GM18517 (cell line): ENCODE results near the gene DNAJC15.

Source experiments
- ATAC-seq: cut with Tn5 transposase; IDR thresholded peaks from one replicate; pipeline ENCODE4 v1.9.1; 2021; ENCODE audit warnings: mild to moderate bottlenecking, moderate library complexity; ENCODE audit not compliant: unreplicated experiment

Gene DNAJC15

GRCh38 chr13:43003729-43004128 is 19.7 kb upstream of the DNAJC15 start:
- ATAC-seq, result no peak

GRCh38 chr13:43005460-43006236 is 17.7 kb upstream of the DNAJC15 start:
- ATAC-seq, result no peak

GRCh38 chr13:43006893-43007631 is 16.3 kb upstream of the DNAJC15 start:
- no peak for ATAC-seq

- no peak for ATAC-seq
Measured at GRCh38 chr13:43008596-43008995, 14.8 kb upstream of the DNAJC15 start.

GRCh38 chr13:43009506-43009905 is 13.9 kb upstream of the DNAJC15 start:
- no peak for ATAC-seq

GRCh38 chr13:43014162-43014561 is 9.2 kb upstream of the DNAJC15 start:
- ATAC-seq, result no peak

- ATAC-seq, result no peak
Measured at GRCh38 chr13:43016226-43016625, 7.2 kb upstream of the DNAJC15 start.

GRCh38 chr13:43019811-43020210 is 3.6 kb upstream of the DNAJC15 start:
- ATAC-seq, result no peak

GRCh38 chr13:43020794-43021193 is 2.6 kb upstream of the DNAJC15 start:
- no peak for ATAC-seq

- no peak for ATAC-seq
Measured at GRCh38 chr13:43021926-43022670, 1.3 kb upstream of the DNAJC15 start.

- no peak for ATAC-seq
Measured at GRCh38 chr13:43022934-43023288, 475 bp upstream of the DNAJC15 start.

- no peak for ATAC-seq
Measured at GRCh38 chr13:43026262-43026661, 2.9 kb downstream of the DNAJC15 start.

GRCh38 chr13:43030548-43030947 is 7.2 kb downstream of the DNAJC15 start:
- peak; percentile 54 for ATAC-seq

GRCh38 chr13:43031881-43032280 is 8.5 kb downstream of the DNAJC15 start:
- no peak for ATAC-seq

- no peak for ATAC-seq
Measured at GRCh38 chr13:43033038-43033437, 9.7 kb downstream of the DNAJC15 start.

GRCh38 chr13:43036351-43037250 is 13.2 kb downstream of the DNAJC15 start:
- no peak for ATAC-seq

GRCh38 chr13:43039966-43040365 is 16.6 kb downstream of the DNAJC15 start:
- no peak for ATAC-seq

- peak; percentile 5 for ATAC-seq
Measured at GRCh38 chr13:43040581-43041368, 17.4 kb downstream of the DNAJC15 start.

GRCh38 chr13:43041369-43041921 is 18.1 kb downstream of the DNAJC15 start:
- ATAC-seq, result peak; percentile 66
